GM21447 (cell line): ENCODE measurements around the gene ALDH4A1.
"Not testable (repeated sequence)": the region's sequence is repeated elsewhere in the genome, so short reads cannot be mapped to it uniquely, and the experiment has no call there.

ENCODE experiments used
- ATAC-seq: cut with Tn5 transposase; IDR thresholded peaks from one replicate; pipeline ENCODE4 v1.9.1; 2021; ENCODE audit not compliant: unreplicated experiment

The ALDH4A1 gene

DNA sequence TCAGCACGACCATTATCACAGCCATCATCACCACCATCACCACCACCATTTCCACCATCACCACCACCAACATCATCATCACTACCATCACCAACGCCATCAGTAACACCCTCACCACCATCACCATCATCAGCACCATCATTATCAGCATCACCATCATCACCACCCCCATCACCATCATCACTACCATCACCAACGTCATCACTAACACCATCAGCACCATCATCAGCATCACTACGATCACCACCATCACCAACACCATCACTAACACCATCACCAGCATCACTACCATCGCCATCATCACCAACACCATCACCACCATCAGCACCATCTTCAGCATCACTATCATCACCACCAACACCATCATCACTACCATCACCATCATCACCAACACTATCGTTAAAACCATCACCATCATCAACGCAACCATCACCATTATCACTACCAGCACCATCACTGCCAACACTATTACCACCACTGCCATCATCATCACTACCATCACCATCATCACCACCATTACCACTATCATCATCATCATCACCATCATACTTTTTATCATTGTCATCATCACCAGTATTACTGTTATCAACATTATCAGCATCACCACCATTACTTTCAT lies 44.2 kb downstream of the ALDH4A1 start:
- no peak for ATAC-seq

DNA sequence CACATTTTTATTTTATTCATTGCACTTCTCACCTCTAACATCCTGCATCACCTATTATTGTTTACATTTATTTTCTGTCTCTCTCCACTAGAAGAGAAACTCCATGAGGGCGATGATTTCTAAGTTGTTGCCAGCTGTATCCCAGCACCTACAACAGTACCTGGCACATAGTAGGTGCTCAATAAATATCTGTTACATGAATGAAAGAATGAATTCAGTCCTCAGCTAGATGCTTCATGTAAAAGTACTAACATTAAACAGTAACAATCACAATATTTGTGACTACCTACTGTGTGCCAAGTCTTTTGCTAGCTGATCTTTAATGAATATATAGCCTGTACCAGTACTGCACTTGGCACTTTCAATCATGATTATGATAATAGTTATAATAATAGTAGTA lies 45.9 kb downstream of the ALDH4A1 start:
- no peak for ATAC-seq

DNA sequence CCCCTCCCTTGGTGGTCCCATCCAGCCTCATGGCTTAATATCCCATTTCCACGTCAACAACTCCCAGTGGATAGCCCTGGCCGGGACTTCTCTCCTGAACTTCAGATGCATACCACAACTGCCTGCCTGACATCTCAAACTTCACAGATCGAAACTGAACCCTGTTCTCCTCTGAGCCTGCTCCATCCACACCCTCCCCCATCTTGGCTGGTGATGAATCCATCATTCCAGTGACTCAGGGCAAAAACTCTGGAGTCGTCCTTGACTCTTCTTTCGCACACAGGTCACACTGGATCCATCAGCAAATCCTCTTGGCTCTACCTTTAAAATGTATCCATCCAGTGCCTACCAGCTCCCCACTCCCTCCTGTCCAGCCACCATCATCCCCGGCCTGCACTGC lies 46.8 kb downstream of the ALDH4A1 start:
- no peak for ATAC-seq

DNA sequence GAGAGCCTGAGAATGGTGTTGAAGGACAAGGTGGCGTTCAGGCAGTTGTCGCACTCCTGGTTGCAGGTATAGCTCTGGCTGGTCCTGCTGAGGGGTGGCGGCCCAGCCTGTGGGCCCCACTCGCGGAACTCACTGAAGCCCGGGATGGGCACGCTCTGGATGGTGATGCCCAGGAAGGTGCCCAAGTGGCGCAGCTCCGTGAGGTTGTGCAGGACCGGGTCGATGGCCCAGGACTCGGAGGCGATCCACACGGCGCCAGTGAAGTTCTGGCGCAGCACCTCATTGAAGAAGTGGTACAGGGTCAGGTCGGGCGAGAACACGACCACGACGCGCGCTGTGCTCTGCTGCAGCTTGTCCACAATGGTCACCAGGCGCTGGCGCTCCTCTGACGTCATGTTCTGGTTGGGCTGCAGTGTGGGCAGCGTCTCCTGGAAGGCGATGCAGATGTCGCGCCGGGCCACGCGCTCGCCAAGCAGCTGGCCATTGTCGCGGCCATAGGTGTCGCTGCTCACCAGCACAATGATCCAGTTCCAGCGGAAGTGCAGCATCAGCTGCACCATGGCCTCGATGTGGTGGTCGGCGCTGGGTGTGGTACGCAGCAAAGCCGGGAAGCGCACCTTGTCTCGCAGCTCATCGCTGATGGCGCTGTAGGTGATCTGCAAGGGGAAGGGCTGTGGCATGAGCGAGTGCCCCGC lies 47.9 kb downstream of the ALDH4A1 start:
- ATAC-seq, result no peak

DNA sequence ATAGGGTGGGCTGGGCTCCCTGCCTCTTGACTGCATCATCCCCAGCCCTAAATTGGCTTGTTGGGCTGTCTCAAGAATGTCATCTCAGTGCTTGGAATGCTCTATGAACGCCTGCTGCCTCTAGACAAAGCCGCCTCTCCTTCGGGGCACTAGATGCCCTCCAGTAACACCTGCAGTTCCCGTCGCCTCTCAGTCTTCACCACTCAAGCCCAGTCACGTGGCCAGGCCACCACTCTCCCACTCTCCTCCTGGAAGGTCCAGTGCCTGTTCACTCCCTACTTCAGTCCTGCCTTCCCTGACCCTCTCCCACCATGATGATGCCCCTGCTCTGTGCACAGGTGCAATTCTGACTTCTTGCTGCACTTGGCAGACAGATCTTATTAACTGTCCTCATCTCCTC lies 49.9 kb downstream of the ALDH4A1 start:
- ATAC-seq, result no peak

DNA sequence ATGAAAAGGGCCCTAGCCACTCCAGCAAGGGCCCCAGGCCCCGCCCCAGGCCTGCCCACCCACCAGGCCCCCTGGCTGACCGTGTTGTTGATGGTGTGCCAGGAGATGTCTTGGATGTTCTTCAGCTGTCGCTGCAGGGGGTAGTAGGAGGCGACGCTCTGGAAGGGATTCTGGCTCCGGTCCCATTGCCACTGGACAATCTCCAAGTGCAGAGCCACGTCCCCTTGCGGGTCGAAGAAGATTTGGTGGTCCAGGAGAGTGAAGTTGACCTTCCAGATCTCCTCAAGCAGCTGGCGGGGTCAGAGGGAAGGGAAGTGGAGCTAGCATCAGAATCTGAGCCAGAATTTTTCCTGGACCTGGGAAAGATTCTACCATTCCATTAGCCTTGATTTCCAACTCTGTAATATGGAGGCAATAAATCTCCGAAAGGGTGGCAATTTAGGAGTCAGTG lies 53.1 kb downstream of the ALDH4A1 start:
- no peak for ATAC-seq

DNA sequence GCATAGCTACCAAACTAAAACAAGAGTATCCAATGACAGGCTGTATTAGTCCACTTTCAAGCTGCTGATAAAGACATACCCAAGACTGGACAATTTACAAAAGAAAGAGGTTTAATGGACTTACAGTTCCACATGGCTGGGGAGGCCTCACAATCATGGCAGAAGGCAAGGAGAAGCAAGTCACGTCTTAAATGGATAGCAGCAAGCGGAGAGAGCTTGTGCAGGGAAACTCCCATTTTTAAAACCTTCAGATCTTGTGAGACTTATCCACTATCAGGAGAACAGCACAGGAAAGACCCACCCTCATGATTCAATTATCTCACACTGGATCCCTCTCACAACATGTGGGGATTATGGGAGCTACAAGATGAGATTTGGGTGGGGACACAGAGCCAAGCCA lies 54.6 kb downstream of the ALDH4A1 start:
- not testable (repeated sequence) for ATAC-seq

DNA sequence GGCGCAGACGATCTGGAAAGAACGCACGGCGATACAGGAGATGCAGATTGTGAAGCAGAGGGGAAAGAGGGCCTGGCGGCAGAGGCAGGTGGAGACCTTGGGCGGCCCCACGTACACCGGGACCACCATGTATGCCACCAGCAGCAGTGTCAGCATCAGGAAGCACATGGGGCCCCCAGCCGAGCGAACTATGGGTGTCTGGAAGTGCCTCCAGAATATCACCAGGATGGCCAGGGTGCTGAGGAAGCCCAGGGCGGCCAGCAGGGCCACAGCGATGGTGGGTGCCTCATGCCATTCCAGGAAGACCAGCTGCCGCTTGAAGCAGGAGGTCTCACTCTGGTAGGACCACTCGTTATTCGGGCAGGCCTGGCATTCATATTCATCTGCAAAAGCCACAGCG lies 62.2 kb downstream of the ALDH4A1 start:
- ATAC-seq, result no peak

DNA sequence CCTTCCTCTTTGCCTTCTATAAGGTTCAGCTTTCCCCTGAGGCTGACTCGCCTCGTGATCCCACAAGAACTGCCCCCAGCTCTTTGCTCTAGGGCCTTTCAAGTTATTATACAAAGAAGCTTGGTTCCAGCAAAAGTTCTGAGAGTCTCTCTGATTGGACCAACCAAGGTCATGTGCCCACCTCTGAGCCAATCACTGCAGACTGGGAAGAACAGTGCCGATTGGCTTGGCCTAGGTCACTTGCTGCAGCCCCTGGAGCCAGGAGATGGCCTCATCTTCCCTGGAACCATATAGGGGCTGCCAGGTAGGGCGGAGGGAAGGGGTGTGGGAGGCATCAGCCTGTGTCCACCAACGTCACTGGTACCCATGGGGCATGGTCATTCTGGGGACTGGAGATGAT lies 65.7 kb downstream of the ALDH4A1 start:
- no peak for ATAC-seq

DNA sequence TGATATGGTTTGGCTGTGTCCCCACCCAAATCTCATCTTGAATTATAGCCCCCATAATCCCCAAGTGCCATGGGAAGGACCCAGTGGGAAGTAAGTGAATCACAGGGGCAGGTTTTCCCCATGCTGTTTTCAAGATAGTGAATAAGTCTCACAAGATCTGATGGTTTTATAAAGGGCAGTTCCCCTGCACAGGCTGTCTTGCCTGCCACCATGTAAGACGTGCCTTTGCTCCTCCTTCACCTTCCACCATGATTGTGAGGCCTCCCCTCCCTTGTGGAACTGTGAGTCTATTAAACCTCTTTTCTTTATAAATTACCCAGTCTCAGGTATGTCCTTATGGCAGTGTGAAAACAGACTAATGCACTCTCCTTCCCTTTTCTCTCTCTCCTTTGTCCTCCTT lies 70.0 kb downstream of the ALDH4A1 start:
- not testable (repeated sequence) for ATAC-seq

DNA sequence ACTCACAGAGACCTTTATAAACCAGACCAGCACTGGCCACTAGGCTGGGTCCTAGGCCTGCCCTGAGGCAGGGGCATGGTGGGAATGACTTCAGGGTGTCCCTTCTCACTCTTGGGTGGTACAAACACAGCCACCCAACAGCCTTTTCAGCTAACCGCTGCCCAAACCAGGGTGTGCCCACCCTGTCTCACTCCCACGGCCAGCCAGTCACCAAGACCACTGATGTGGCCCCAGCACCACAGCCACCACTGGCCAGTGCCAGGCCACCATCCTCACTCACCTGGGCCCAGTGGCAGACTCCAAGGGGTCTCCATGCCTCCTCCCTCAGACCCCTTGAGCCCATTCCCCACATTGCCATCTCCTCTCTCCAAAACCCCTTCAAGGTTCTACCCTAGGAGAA lies 70.7 kb downstream of the ALDH4A1 start:
- ATAC-seq, result no peak

DNA sequence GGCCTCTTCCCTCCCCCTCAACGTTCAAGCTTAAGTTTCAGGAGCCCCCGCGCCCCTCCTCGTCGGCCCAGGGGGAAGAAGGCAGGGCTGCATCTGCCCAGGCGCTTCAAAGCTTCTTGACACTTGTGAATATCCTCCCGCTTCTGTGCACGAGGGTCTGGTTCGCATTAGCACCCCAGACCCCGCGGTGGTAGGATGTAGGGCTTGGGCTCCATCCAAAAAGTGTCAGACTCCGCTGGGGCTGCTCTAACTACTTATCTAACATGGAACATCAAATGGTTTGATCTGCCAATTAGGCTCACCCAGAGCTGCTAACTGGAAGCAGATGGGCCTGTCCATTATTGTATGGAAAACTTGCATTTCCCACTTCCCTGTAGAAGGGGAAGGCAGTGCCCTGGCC lies 71.8 kb downstream of the ALDH4A1 start:
- no peak for ATAC-seq

DNA sequence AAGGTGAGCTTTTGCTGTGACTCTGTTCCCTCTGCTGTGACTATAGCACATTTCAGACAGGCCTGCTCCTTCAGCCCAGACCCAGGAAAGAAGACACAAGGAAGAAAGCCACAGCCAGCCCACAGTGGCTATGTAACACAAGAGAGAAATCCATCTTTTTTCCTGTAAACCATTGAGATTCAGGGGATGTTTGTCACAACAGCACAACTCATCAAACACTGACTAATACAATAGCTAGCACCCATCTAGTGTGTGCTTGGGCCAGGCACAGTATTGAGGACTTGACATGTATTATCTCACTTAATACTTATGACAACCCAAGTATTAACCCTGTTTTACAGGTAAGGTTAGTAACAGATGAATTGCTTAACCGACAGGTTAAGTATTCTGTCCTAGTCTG lies 72.7 kb downstream of the ALDH4A1 start:
- no peak for ATAC-seq

DNA sequence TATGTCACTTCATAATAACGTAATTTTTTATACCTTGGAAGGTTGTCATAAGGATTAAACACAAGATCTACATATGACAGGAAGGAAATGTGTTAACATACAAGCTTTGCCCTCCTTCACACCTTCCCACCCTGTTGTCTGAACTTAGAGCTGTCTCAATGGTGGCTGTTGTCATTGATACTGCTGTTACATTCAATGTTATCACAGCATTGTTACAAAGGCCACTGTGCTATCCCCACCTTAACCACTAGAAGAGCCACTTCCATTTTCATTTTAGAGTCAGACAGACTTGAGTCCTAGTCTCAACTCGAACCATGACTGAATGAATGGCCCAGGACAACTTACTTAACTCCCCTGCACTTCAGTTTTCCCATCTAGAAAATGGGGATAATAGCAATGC lies 74.1 kb downstream of the ALDH4A1 start:
- no peak for ATAC-seq

DNA sequence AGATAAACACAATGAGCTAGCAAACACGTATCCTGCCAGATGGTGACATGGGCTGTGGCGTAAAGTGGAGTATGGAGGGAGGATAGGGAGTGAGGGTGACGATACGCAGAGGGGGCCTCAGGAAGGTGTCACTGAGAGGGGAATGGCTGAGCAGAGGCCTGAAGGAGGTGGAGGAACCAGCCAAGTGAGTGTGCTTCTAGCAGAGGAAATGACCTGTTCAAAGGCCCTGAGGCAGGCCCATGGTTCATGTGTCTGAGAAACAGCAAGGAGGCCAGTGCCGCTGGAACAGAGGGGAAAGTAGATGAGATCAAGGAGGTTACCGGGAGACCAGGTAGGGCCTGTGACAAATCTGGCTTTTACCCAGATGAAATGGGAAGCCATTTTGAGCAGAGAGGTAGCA lies 78.9 kb downstream of the ALDH4A1 start:
- no peak for ATAC-seq
